MM.1S (cell line): ENCODE results near the gene BBS1.

Experiments used
- DNase-seq: peaks from one replicate; pipeline ENCODE4 v3.0.0-alpha.2; 2015
- H2AFZ ChIP-seq: fragments of 300-600 bp; sonication (generic); 2 replicates; pipeline ENCODE4 v1.6.0; 2016; ENCODE audit warnings: antibody characterized with exemption, low read length
- H3F3A ChIP-seq: fragments of 300-600 bp; sonication (generic); 2 replicates; pipeline ENCODE4 v1.6.1; 2016; ENCODE audit warnings: mild to moderate bottlenecking, antibody characterized with exemption, low read length, moderate library complexity, mixed read lengths; ENCODE audit not compliant: insufficient read depth
- H3K27ac ChIP-seq: fragments of 300-600 bp; sonication (generic); 2 replicates; pipeline ENCODE4 v1.5.1; 2016; ENCODE audit warnings: mild to moderate bottlenecking, low read length
- H3K27me3 ChIP-seq: fragments of 300-600 bp; sonication (generic); replicated peaks from 2 replicates; pipeline ENCODE4 v1.6.0; 2016; ENCODE audit warnings: low read length; ENCODE audit not compliant: insufficient read depth
- H3K36me3 ChIP-seq: fragments of 300-600 bp; sonication (generic); replicated peaks from 2 replicates; pipeline ENCODE4 v1.6.1; 2016; ENCODE audit warnings: mild to moderate bottlenecking, low read length, mixed read lengths; ENCODE audit not compliant: insufficient read depth
- H3K4me1 ChIP-seq: fragments of 300-600 bp; sonication (generic); 2 replicates; pipeline ENCODE4 v1.6.1; 2016; ENCODE audit warnings: low read length, mixed read lengths
- H3K4me2 ChIP-seq: fragments of 300-600 bp; sonication (generic); 2 replicates; pipeline ENCODE4 v1.6.0; 2016; ENCODE audit warnings: low read depth, low read length
- H3K4me3 ChIP-seq: fragments of 300-600 bp; sonication (generic); 2 replicates; pipeline ENCODE4 v1.5.1; 2016; ENCODE audit warnings: low read length, mixed read lengths
- H3K79me2 ChIP-seq: fragments of 300-600 bp; sonication (generic); 2 replicates; pipeline ENCODE4 v1.6.1; 2016; ENCODE audit warnings: mixed run types, low read length, mixed read lengths
- H3K9ac ChIP-seq: fragments of 300-600 bp; sonication (generic); 2 replicates; pipeline ENCODE4 v1.6.1; 2016; ENCODE audit warnings: low read length, mixed read lengths
- H3K9me2 ChIP-seq: fragments of 300-600 bp; sonication (generic); replicated peaks from 2 replicates; pipeline ENCODE4 v1.6.1; 2016; ENCODE audit warnings: mild to moderate bottlenecking, low read length, mixed read lengths; ENCODE audit not compliant: insufficient read depth
- H3K9me3 ChIP-seq: fragments of 300-600 bp; sonication (generic); replicated peaks from 2 replicates; pipeline ENCODE4 v1.6.1; 2016; ENCODE audit warnings: mild to moderate bottlenecking, low read length, mixed read lengths; ENCODE audit not compliant: insufficient read depth
- H4K20me1 ChIP-seq: fragments of 300-600 bp; sonication (generic); 2 replicates; pipeline ENCODE4 v1.6.1; 2016; ENCODE audit warnings: mild to moderate bottlenecking, low read length, moderate library complexity, mixed read lengths; ENCODE audit not compliant: insufficient read depth
- EZH2 ChIP-seq: fragments of 300-600 bp; sonication (generic); optimal IDR thresholded peaks from 2 replicates; pipeline ENCODE3; 2017; ENCODE audit warnings: low read depth, mild to moderate bottlenecking, antibody characterized with exemption, low read length, mixed read lengths
- EZH2phosphoT487 ChIP-seq: fragments of 300-600 bp; sonication (generic); IDR thresholded peaks from 2 replicates; pipeline ENCODE4 v1.6.1; 2018; ENCODE audit warnings: antibody characterized with exemption, low read length
- TF ChIP-seq, protein P1 (sequence below): fragments of 300-600 bp; sonication (generic); IDR thresholded peaks from 2 replicates; pipeline ENCODE4 v1.5.1; 2016; ENCODE audit warnings: antibody characterized with exemption, low read length, mixed read lengths

The BBS1 gene

GRCh38 chr11:66489636-66490035 is 20.8 kb upstream of the BBS1 start:
- H2AFZ ChIP-seq, result no peak overlapping the region
- no peaks in the 10 kb centered on the region for H3K4me1 ChIP-seq
- H3K36me3 ChIP-seq, result no peaks in the 10 kb centered on the region
- H4K20me1 ChIP-seq, result no peaks in the 10 kb centered on the region
- no peak overlapping the region for H3K4me2 ChIP-seq
- H3K4me3 ChIP-seq, result no peak overlapping the region
- H3K9me3 ChIP-seq, result no peaks in the 10 kb centered on the region
- no peaks in the 10 kb centered on the region for H3K27me3 ChIP-seq
- no peak for DNase-seq
- H3K9ac ChIP-seq, result no peak overlapping the region
- no peaks in the 10 kb centered on the region for H3K9me2 ChIP-seq
- no peaks in the 10 kb centered on the region for H3F3A ChIP-seq
- TF ChIP-seq, protein P1, sequence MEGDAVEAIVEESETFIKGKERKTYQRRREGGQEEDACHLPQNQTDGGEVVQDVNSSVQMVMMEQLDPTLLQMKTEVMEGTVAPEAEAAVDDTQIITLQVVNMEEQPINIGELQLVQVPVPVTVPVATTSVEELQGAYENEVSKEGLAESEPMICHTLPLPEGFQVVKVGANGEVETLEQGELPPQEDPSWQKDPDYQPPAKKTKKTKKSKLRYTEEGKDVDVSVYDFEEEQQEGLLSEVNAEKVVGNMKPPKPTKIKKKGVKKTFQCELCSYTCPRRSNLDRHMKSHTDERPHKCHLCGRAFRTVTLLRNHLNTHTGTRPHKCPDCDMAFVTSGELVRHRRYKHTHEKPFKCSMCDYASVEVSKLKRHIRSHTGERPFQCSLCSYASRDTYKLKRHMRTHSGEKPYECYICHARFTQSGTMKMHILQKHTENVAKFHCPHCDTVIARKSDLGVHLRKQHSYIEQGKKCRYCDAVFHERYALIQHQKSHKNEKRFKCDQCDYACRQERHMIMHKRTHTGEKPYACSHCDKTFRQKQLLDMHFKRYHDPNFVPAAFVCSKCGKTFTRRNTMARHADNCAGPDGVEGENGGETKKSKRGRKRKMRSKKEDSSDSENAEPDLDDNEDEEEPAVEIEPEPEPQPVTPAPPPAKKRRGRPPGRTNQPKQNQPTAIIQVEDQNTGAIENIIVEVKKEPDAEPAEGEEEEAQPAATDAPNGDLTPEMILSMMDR, result no peak
- no peak overlapping the region for H3K27ac ChIP-seq
- H3K79me2 ChIP-seq, result no peaks in the 10 kb centered on the region

- H3K4me1 ChIP-seq, result no peaks in the 10 kb centered on the region
- no peak for DNase-seq
- H3K4me3 ChIP-seq, result no peak overlapping the region
- no peaks in the 10 kb centered on the region for H4K20me1 ChIP-seq
- H3K27ac ChIP-seq, result no peak overlapping the region
- H3K9me2 ChIP-seq, result no peaks in the 10 kb centered on the region
- H3K9ac ChIP-seq, result no peak overlapping the region
- H3K27me3 ChIP-seq, result no peaks in the 10 kb centered on the region
- H3K9me3 ChIP-seq, result no peaks in the 10 kb centered on the region
- TF ChIP-seq, protein P1, result peak; percentile 30
- no peak for TF ChIP-seq EZH2phosphoT487
- no peaks in the 10 kb centered on the region for H3K79me2 ChIP-seq
- no peaks in the 10 kb centered on the region for H3F3A ChIP-seq
- H3K36me3 ChIP-seq, result no peaks in the 10 kb centered on the region
- H3K4me2 ChIP-seq, result no peak overlapping the region
- H2AFZ ChIP-seq, result no peak overlapping the region
Measured at GRCh38 chr11:66491315-66491935, 19.0 kb upstream of the BBS1 start.

GRCh38 chr11:66492161-66492865 is 18.1 kb upstream of the BBS1 start:
- no peaks in the 10 kb centered on the region for H3K36me3 ChIP-seq
- no peaks in the 10 kb centered on the region for H3K79me2 ChIP-seq
- H3K4me1 ChIP-seq, result no peaks in the 10 kb centered on the region
- TF ChIP-seq, protein P1, result no peak
- TF ChIP-seq EZH2, result no peak
- no peak for TF ChIP-seq EZH2phosphoT487
- H3K9ac ChIP-seq, result no peak overlapping the region
- H2AFZ ChIP-seq, result no peak overlapping the region
- H3F3A ChIP-seq, result no peaks in the 10 kb centered on the region
- DNase-seq, result no peak
- no peaks in the 10 kb centered on the region for H3K9me3 ChIP-seq
- no peak overlapping the region for H3K27ac ChIP-seq
- H3K27me3 ChIP-seq, result no peaks in the 10 kb centered on the region
- H4K20me1 ChIP-seq, result no peaks in the 10 kb centered on the region
- H3K9me2 ChIP-seq, result no peaks in the 10 kb centered on the region
- no peak overlapping the region for H3K4me2 ChIP-seq
- no peak overlapping the region for H3K4me3 ChIP-seq
